ENCODE measurements around the gene SH3YL1.
A peak's percentile ranks its signal among the peaks of the same experiment; 100 is the strongest.

SH3YL1 gene

GRCh38 chr2:175880-176820, 87.7 kb downstream of the SH3YL1 start:
- DNase-seq = no peak

GRCh38 chr2:175161-175786, 88.6 kb downstream of the SH3YL1 start:
- DNase-seq = no peak

GRCh38 chr2:172120-172519, 91.7 kb downstream of the SH3YL1 start:
- peak; percentile 2 for DNase-seq

- peak; percentile 11 for DNase-seq
Observed at GRCh38 chr2:169741-170140, 94.1 kb downstream of the SH3YL1 start.

All from COR-L47 (cell line).